GM08714 (cell line): ENCODE measurements around the gene ITPR2.
"Not testable (repeated sequence)": the region's sequence is repeated elsewhere in the genome, so short reads cannot be mapped to it uniquely, and the experiment has no call there.

Experiments used
- H3K4me3 ChIP-seq: fragments of 200-500 bp; sonication (Bioruptor generic); 2 replicates; pipeline ENCODE4 v1.5.1; 2014; ENCODE audit warnings: mild to moderate bottlenecking, low read length, inconsistent platforms
- ZNF274 ChIP-seq: IDR thresholded peaks from 2 replicates; pipeline ENCODE4 v1.6.1; 2012; ENCODE audit warnings: mild to moderate bottlenecking, low read depth, low read length

The ITPR2 gene

GRCh38 chr12:26832822-26833742 is at the start of gene ITPR2:
Gene ITPR2, minus strand, starts transcription at chr12:26833194. Its CDS starts 413 bp downstream, at chr12:26832781.
- peak within 1 kb of the TSS; percentile 76 for H3K4me3 ChIP-seq
- TF ChIP-seq ZNF274 = no peak

- no peak for TF ChIP-seq ZNF274
- no peak overlapping the region for H3K4me3 ChIP-seq
Observed at GRCh38 chr12:26880625-26881024, 47.6 kb upstream of the ITPR2 start.

GRCh38 chr12:26878661-26879119 is 45.7 kb upstream of the ITPR2 start:
- no peak for TF ChIP-seq ZNF274
- H3K4me3 ChIP-seq = no peak overlapping the region

GRCh38 chr12:26874501-26875296 is 41.7 kb upstream of the ITPR2 start:
- no peak overlapping the region for H3K4me3 ChIP-seq
- no peak for TF ChIP-seq ZNF274

GRCh38 chr12:26872625-26873024 is 39.6 kb upstream of the ITPR2 start:
- no peak overlapping the region for H3K4me3 ChIP-seq
- no peak for TF ChIP-seq ZNF274

- no peak overlapping the region for H3K4me3 ChIP-seq
Observed at GRCh38 chr12:26871985-26872384, 39.0 kb upstream of the ITPR2 start.

GRCh38 chr12:26870491-26871419 is 37.8 kb upstream of the ITPR2 start:
- no peak for TF ChIP-seq ZNF274
- no peak overlapping the region for H3K4me3 ChIP-seq

More at GRCh38 chr12:26871985-26872384, 39.0 kb upstream of the ITPR2 start:
- TF ChIP-seq ZNF274 = no peak

- no peak overlapping the region for H3K4me3 ChIP-seq
- no peak for TF ChIP-seq ZNF274
Observed at GRCh38 chr12:26869908-26870459, 37.0 kb upstream of the ITPR2 start.

GRCh38 chr12:26869104-26869494 is 36.1 kb upstream of the ITPR2 start:
- H3K4me3 ChIP-seq = no peak overlapping the region
- TF ChIP-seq ZNF274 = no peak

GRCh38 chr12:26868447-26869103 is 35.6 kb upstream of the ITPR2 start:
- no peak for TF ChIP-seq ZNF274
- H3K4me3 ChIP-seq = no peak overlapping the region

GRCh38 chr12:26867080-26867479 is 34.1 kb upstream of the ITPR2 start:
- no peak overlapping the region for H3K4me3 ChIP-seq
- TF ChIP-seq ZNF274 = no peak

GRCh38 chr12:26863515-26863914 is 30.5 kb upstream of the ITPR2 start:
- TF ChIP-seq ZNF274 = no peak
- H3K4me3 ChIP-seq = no peak overlapping the region

- H3K4me3 ChIP-seq = not testable (repeated sequence)
Observed at GRCh38 chr12:26862787-26863186, 29.8 kb upstream of the ITPR2 start.
